Activated naive CD4-positive, alpha-beta T cell treated with anti-CD3 and anti-CD28 coated beads, Interleukin-2, amount 10 ng/mL, durations not matched to agents 7 days and 5 days (primary cell): ENCODE results near the gene PCBP3.

Experiments
- CTCF ChIA-PET: fragments of 350-600 bp; sonication (Branson Sonifier 250); formaldehyde crosslinking; loops from one replicate; lab custom pipeline; 2021; ENCODE audit warnings: antibody characterized with exemption; lab: Charles Lee
- DNase-seq: peaks from one replicate; pipeline ENCODE4 v3.0.0-alpha.2; 2020
- H3K27ac Mint-ChIP-seq: one replicate; pipeline ENCODE4 v1.8.0; 2021; ENCODE audit warnings: mild to moderate bottlenecking, moderate library complexity, mixed read lengths
- H3K27me3 Mint-ChIP-seq: one replicate; pipeline ENCODE4 v1.8.0; 2021; ENCODE audit warnings: mild to moderate bottlenecking, mixed read lengths
- H3K36me3 Mint-ChIP-seq: one replicate; pipeline ENCODE4 v1.8.0; 2021; ENCODE audit warnings: mixed read lengths
- H3K4me1 Mint-ChIP-seq: one replicate; pipeline ENCODE4 v1.8.0; 2021; ENCODE audit warnings: mixed read lengths
- H3K4me3 Mint-ChIP-seq: one replicate; pipeline ENCODE4 v1.8.0; 2021; ENCODE audit warnings: mild to moderate bottlenecking, moderate library complexity, mixed read lengths
- H3K9me3 Mint-ChIP-seq: one replicate; pipeline ENCODE4 v1.8.0; 2021; ENCODE audit warnings: mixed read lengths

The PCBP3 gene

DNA sequence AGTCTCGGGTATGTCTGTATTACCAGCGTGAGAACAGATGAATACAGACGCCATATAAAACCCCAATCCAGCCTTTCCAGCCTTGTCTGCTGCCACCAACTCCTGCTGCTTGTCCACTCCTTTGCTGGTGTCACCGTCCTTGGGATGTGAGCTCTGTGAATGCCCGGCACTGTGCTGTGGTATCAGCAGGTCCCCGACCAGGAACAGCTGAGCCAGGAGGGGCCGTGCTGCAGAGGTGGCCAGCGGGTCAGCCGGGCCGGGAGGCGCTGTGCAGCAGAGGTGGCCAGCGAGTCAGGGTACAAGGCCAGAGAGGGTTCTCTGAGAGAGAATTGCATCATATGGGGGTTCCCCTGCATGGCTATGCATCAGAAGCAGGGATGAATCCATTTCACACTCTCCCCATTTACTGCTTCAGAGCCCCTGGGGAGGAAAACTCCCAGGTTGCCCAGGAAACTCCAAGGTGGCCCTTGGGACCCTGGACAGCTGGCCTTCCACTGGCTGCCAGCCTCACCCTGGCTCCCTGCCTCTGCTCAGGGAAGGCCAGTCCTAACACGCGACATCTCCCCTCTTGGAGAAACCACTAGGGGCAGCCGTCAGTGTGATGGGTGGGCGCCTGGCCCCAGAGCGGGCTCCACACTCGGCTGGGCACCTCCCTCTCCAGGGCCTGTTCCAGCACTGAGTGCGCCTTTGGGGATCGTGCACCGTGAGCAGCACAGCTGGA lies 215.7 kb downstream of the PCBP3 start:
- H3K36me3 Mint-ChIP-seq, result no peaks in the 10 kb centered on the region
- no peaks in the 10 kb centered on the region for H3K4me1 Mint-ChIP-seq
- CTCF ChIA-PET, result no interaction called here

DNA sequence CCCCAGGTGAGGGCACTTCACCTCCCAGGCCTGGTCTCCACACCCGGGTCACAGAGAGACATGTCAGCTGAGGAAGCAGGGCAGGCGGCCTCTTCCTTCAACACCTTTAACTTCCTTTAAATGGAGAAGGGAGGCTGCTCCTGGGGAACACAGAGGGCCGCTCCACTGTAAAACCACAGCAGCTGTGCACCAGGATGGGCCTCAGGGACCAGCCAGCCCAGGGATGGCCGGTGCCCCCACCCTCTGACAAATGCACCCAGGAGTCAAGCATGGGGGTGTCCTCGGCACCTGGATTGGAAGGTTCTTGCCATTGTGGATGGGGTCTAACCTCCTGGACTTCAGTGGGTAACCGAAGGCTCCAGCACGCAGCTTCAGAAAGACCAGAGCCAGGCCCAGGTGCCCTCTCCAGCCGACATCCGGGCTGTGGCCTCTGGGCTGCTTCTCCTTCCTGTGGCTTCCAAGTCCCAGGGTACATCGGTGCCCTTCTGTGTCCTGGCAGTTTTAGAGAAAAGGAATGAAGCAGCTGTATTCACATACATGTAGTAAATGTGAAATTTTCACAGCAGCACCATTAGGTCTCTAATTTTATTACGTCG lies 216.3 kb downstream of the PCBP3 start:
- no peaks in the 10 kb centered on the region for H3K9me3 Mint-ChIP-seq
- no peak for DNase-seq
- H3K27me3 Mint-ChIP-seq, result no peaks in the 10 kb centered on the region
- CTCF ChIA-PET, result no interaction called here
- no peaks in the 10 kb centered on the region for H3K4me1 Mint-ChIP-seq
- H3K27ac Mint-ChIP-seq, result no peak overlapping the region
- H3K36me3 Mint-ChIP-seq, result no peaks in the 10 kb centered on the region
- no peak overlapping the region for H3K4me3 Mint-ChIP-seq

More for the DNA sequence above, 215.7 kb downstream of the PCBP3 start:
- Mint-ChIP-seq H3K9me3 (no peaks in the 10 kb centered on the region), H3K4me3 (no peak overlapping the region), H3K27ac (no peak overlapping the region), H3K27me3 (no peaks in the 10 kb centered on the region)
- DNase-seq, result no peak

DNA sequence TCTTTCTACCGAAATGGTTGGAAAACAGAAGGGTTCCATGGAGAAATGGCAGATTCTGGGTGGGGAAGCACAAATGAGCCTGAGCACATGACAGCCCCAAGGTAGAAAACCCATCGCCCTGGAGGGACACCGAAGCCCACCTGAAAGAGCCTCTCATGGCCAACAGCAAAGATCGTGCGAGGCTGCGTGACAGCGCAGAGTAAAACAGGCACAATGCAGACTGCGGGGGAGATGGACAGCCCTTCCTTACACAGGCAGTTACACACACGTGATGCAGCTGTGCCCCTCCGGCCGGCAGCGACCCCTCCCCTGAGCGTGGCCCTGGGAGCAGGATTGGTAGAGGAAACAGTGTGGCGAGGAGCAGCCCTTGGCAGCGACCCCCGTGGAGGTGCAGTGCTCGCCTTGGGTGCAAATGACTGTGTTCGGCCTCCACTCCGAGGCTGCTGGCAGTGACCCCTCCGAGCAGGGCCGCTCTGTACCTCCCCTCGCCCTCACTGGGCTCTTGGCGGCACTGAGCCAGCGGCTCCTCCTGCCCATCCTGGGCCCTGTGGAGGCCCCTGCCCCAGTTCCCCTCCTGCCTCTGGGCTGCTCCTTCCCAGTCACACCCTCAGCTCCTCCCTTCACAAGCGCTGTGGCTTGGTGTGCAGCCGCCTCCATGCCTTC lies 217.1 kb downstream of the PCBP3 start:
- DNase-seq, result no peak
- no peaks in the 10 kb centered on the region for H3K4me1 Mint-ChIP-seq
- CTCF ChIA-PET, result no interaction called here

DNA sequence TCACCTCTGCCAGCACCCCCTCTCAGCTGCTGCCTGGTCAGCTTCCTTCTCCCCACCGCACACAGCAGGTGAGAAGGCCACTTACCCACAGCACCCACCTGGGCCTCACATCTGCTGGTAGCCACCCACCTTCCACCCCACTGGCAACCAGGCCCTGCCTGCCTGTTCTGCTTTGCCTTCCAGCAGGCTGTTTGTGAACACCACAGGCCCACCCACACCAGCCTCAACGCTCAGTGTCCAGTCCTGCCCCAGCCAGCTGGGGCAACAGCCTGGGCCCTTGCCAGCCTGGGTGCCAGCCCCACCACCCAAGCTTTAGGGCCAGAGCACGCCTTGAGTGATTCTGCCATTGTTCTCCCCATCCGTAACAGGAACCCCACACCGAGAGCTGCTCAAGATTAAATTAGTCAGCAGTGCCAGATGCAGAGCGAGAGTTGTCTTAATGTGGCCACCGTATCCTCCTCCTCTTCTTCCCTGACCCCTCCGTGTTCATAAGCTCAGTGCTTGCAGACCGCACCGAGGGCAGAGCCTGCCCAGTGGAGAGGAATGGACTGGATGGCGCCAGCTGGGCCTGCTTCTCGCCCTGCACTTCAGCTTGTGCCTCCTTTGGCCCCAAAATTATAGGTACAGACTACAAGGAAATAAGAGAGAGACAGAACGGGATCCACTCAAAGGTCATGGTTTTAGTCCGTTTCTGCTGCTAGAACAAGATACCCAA lies 217.8 kb downstream of the PCBP3 start:
- H3K9me3 Mint-ChIP-seq, result no peaks in the 10 kb centered on the region
- H3K4me1 Mint-ChIP-seq, result no peaks in the 10 kb centered on the region
- no peak overlapping the region for H3K4me3 Mint-ChIP-seq
- H3K27ac Mint-ChIP-seq, result no peak overlapping the region
- DNase-seq, result no peak
- no peaks in the 10 kb centered on the region for H3K36me3 Mint-ChIP-seq
- no peaks in the 10 kb centered on the region for H3K27me3 Mint-ChIP-seq
- CTCF ChIA-PET, result no interaction called here

More for the DNA sequence above, 217.1 kb downstream of the PCBP3 start:
- Mint-ChIP-seq H3K9me3 (no peaks in the 10 kb centered on the region), H3K36me3 (no peaks in the 10 kb centered on the region), H3K27ac (no peak overlapping the region), H3K27me3 (no peaks in the 10 kb centered on the region), H3K4me3 (no peak overlapping the region)

DNA sequence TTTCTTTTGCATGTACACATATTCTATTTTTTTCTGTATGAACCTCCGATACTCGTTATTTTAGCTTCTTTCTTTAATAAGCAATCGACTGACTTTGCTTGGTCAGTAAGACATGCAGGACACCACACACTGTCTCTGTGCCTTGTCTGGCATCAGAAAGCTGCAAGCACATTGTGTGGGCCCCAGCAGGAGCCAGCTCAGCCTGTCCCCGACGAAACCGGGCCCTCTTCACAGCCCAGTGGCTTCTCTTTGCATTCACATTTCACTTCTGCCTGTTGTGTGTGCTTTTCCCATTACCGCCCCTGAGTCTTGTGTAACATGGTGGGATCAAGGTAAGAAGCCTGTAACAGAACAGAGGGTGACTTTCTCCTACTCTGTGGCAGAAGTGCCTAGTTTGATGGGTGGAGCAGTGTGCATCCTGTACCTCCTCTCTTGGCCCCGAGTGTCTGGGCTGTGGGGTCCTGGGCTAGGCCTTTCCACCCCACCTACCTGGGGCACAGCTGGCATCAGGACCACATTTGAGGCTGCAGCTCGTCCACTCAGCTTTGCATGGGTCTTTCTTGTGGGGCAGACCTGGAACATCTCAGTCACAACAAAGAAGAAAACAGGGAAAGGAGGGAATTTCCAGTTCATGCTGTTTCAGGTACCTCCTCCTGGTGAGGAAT lies 219.2 kb downstream of the PCBP3 start:
- CTCF ChIA-PET, result no interaction called here
- Mint-ChIP-seq H3K4me1 (no peaks in the 10 kb centered on the region), H3K27ac (no peak overlapping the region), H3K4me3 (no peak overlapping the region), H3K27me3 (peaks cover 5% of the 10 kb centered on the region), H3K36me3 (no peaks in the 10 kb centered on the region), H3K9me3 (no peaks in the 10 kb centered on the region)
- DNase-seq, result no peak

DNA sequence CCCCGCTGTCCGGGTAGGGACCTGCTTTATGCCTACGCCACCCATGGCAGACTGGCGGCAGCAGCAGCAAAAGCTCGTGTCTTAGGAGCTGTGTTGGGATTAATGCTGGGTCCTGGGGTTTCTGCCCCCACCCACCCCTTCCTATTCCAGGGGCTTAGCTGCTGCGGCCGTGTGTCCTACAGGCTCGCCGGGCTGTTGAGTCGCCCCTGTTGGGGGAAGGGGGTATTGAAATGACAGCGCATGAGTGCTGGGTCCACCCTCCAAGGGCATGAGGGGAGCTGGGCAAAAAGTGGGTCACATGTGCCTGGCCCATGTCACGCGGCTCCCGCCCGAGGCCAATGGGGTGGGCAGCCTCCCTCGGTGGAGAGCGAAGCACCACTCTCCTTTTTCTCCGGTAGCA lies 219.7 kb downstream of the PCBP3 start:
- Mint-ChIP-seq H3K27me3 (peaks cover 8% of the 10 kb centered on the region), H3K36me3 (no peaks in the 10 kb centered on the region), H3K4me3 (no peak overlapping the region), H3K27ac (no peak overlapping the region), H3K9me3 (no peaks in the 10 kb centered on the region), H3K4me1 (no peaks in the 10 kb centered on the region)
- CTCF ChIA-PET, result no interaction called here
- DNase-seq, result no peak

DNA sequence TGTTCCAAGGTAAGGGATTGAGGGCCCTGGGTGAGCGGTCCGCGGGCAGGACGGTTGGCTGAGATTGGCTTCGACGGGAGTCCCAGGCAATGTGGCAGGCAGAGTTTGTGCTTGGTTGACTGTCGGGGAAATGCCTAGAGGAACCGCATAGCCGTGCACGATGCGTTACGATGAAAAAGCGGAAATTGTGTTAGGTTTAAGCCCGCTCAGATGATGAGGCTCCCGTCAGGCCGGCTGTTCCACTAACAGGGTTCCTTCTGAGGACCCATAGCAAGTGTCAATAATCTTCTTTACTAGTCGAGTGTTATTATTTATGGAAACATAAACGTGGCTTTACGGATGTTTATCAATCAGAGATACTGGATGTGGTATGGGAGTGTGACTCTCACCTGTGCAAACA lies 220.2 kb downstream of the PCBP3 start:
- CTCF ChIA-PET, result no interaction called here
- Mint-ChIP-seq H3K9me3 (no peaks in the 10 kb centered on the region), H3K4me3 (no peak overlapping the region), H3K27me3 (peaks cover 8% of the 10 kb centered on the region), H3K4me1 (no peaks in the 10 kb centered on the region), H3K27ac (no peak overlapping the region), H3K36me3 (no peaks in the 10 kb centered on the region)
- no peak for DNase-seq

DNA sequence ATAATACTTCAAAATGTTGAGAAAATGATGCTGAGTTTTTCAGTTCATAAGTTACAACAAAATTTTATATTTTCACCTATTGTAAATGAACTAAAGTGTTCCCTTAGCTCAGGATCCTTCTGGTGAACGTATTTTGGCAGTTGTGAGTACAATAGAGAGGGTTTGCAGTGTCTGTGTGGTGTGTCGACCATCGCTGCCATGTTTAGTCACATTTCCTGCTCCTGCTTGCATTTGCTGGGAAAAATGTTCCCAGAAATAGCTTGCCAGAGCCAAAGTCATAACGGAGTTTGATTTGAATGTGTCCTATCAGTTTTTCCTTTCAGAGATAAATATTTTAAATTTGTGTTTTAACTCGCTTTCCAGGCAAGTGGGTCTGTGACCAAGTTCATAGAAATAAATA lies 220.9 kb downstream of the PCBP3 start:
- Mint-ChIP-seq H3K27ac (no peak overlapping the region), H3K4me1 (no peaks in the 10 kb centered on the region), H3K4me3 (no peak overlapping the region), H3K27me3 (peaks cover 8% of the 10 kb centered on the region), H3K36me3 (no peaks in the 10 kb centered on the region), H3K9me3 (no peaks in the 10 kb centered on the region)
- no peak for DNase-seq
- CTCF ChIA-PET, result no interaction called here

DNA sequence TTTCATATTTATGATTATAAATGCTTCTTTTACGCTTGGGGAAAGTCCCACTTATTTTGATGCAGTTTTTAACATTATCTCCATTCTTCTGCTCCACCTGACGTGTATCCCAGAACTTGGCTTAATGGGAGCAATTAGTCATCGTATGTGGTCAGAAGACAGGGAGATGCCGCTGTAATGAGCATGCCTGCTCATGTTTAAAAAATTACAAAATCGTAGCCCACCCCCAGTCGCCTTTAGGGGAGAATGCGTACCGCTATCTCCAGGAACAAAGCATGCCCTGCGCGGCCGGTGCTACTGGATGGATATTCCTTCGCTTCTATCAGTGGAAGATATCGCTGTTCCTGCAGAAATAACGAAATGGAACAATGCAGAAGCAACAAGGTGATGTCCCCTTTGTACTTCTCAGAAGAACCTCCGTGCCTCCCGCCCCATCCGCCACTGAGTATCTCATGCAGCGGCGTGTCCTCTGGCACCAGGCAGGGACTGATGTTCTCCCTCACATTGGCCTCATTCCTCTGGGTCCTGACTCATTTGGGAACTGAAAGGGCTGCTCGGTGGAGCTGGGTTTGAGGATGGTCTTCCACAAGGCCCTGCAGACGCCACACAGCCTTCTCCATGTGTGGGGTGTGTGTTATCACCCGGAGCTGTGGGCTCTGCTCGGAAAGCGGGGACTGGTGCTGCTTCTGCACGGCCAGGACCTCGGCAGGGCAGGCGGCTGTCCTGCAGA lies 221.7 kb downstream of the PCBP3 start:
- no peaks in the 10 kb centered on the region for H3K36me3 Mint-ChIP-seq

DNA sequence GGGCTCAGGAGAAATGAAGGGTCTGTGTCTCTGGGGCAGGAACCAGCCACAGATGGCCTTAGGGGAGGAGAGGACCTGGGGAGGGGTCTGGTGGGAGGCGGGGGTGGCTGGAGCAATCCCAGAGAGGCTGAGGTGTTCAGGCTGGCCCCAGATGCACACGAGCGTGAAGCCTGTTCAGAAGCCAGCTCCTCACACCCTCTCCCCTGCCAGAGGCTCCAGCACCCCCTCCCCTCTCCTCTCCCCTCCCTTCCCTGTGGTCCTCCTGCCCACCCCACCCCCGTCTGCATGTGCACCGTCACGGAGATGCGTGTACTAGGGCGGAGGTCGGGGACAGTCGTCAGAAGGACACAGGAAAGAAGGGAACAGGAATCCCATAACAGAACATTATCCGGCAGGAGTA lies 223.0 kb downstream of the PCBP3 start:
- Mint-ChIP-seq H3K9me3 (no peaks in the 10 kb centered on the region), H3K27me3 (peaks cover 8% of the 10 kb centered on the region), H3K4me1 (no peaks in the 10 kb centered on the region), H3K27ac (no peak overlapping the region), H3K36me3 (no peaks in the 10 kb centered on the region), H3K4me3 (no peak overlapping the region)
- CTCF ChIA-PET, result no interaction called here
- no peak for DNase-seq

More for the DNA sequence above, 221.7 kb downstream of the PCBP3 start:
- Mint-ChIP-seq H3K27ac (no peak overlapping the region), H3K4me3 (no peak overlapping the region), H3K9me3 (no peaks in the 10 kb centered on the region), H3K4me1 (no peaks in the 10 kb centered on the region), H3K27me3 (peaks cover 8% of the 10 kb centered on the region)
- DNase-seq, result no peak
- CTCF ChIA-PET, result no interaction called here

DNA sequence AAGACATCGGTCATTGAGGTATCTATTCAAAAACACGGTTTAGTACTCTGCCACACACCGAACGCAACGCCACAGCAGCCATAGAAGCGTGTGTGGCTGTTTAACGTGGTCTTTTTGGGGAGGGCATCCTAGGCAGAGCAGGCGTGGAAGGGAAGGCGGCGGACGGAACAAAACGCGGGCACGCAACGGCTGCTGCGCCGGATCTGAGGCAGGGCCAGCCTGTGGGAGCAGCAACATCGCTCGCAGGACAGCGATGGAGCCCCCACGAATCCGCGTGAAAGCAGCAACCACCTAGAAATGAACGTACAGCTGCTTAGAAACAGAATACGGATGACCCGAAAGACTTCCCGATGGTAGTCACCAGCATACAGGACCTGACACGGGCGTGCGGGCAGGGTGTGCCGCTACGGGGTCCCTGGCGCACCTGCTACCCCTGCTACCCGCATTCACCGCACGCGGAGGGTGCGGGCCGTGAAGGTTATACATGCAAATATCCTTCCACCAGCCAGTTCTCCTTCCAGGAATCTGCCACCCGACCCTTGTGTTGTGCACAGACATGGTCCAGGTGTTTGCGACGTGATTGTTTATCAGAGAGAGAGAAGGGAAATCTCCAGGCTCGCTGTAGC lies 223.6 kb downstream of the PCBP3 start:
- CTCF ChIA-PET, result no interaction called here
- Mint-ChIP-seq H3K27ac (no peak overlapping the region), H3K36me3 (no peaks in the 10 kb centered on the region), H3K4me1 (no peaks in the 10 kb centered on the region), H3K4me3 (no peak overlapping the region), H3K27me3 (peaks cover 8% of the 10 kb centered on the region), H3K9me3 (no peaks in the 10 kb centered on the region)
- no peak for DNase-seq

DNA sequence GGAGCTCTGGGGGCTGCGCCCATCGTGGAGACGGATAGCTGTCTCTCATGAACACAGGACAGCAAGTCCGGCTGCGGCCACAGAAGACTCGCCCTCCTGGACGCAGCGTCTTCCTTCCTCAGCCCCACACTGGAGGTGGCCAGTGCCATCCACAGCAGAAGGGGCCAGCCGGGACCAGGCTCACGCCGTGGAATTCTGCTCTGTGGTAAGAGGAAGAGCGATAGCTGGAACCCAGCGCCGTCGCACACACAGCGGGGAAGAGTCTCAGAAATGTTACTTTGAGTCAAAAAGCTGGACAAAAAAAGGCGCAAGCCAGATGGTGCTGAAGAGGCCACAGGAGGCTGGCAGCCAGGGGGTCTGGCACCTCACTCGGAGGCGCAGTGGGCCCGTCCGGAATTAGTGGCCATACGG lies 224.2 kb downstream of the PCBP3 start:
- H3K9me3 Mint-ChIP-seq, result no peaks in the 10 kb centered on the region
- no peak for DNase-seq
- H3K4me1 Mint-ChIP-seq, result no peaks in the 10 kb centered on the region
- no peak overlapping the region for H3K4me3 Mint-ChIP-seq
- no peaks in the 10 kb centered on the region for H3K36me3 Mint-ChIP-seq
- H3K27me3 Mint-ChIP-seq, result peaks cover 8% of the 10 kb centered on the region
- CTCF ChIA-PET, result no interaction called here
- H3K27ac Mint-ChIP-seq, result no peak overlapping the region

DNA sequence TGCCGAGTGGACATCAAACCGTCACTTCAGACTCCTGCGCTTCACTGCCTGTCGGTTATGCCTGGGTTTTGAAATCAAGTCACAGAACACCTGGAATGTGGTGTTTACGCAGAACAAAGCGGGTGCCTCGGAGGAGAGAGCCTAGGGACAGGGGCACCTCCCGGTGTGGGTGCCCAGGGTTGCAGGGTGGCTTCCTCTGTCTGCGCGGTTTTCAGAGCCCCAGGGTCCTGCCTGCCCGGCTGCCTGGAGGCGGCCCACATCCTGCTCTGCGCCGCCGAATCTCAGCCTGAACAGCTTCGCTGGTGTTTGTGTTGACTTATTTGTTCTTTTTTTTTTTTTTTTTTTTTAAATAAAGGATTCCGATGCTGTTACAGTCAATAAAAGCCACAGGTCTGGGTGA lies 224.6 kb downstream of the PCBP3 start:
- CTCF ChIA-PET, result no interaction called here

More for the DNA sequence above, 224.6 kb downstream of the PCBP3 start:
- Mint-ChIP-seq H3K27me3 (peaks cover 8% of the 10 kb centered on the region), H3K9me3 (no peaks in the 10 kb centered on the region), H3K4me3 (no peak overlapping the region), H3K4me1 (no peaks in the 10 kb centered on the region), H3K36me3 (no peaks in the 10 kb centered on the region), H3K27ac (no peak overlapping the region)
- no peak for DNase-seq
